Measurements from ENCODE around the gene CAVIN2. TPM values are rescaled to one million over a fixed set of nuclear protein-coding genes. Genes with fewer than 3 reads are reported as not detected.

CAVIN2 gene
- total RNA-seq, 1 donor from 2014 or later, result 119 TPM

- DNase-seq (ENCODE audit: low read depth, low spot score), result no peak
Observed at GRCh38 chr2:191839918-191840804, 6.7 kb downstream of the CAVIN2 start.

- no peak for DNase-seq (ENCODE audit: low read depth, low spot score)
Observed at GRCh38 chr2:191838526-191838925, 8.4 kb downstream of the CAVIN2 start.

- no peak for DNase-seq (ENCODE audit: low read depth, low spot score)
Observed at GRCh38 chr2:191836853-191837769, 9.8 kb downstream of the CAVIN2 start.

GRCh38 chr2:191836471-191836852 lies 10.4 kb downstream of the CAVIN2 start:
- DNase-seq (ENCODE audit: low read depth, low spot score), result no peak

GRCh38 chr2:191835539-191836350 lies 11.1 kb downstream of the CAVIN2 start:
- no peak for DNase-seq (ENCODE audit: low read depth, low spot score)

GRCh38 chr2:191835100-191835499 lies 11.8 kb downstream of the CAVIN2 start:
- DNase-seq (ENCODE audit: low read depth, low spot score), result no peak

- DNase-seq (ENCODE audit: low read depth, low spot score), result no peak
Observed at GRCh38 chr2:191833356-191833755, 13.5 kb downstream of the CAVIN2 start.

- DNase-seq (ENCODE audit: low read depth, low spot score), result no peak
Observed at GRCh38 chr2:191832668-191833067, 14.2 kb downstream of the CAVIN2 start.

- no peak for DNase-seq (ENCODE audit: low read depth, low spot score)
Observed at GRCh38 chr2:191831410-191831994, 15.4 kb downstream of the CAVIN2 start.

- DNase-seq (ENCODE audit: low read depth, low spot score), result no peak
Observed at GRCh38 chr2:191824398-191824797, 22.5 kb downstream of the CAVIN2 start.

- no peak for DNase-seq (ENCODE audit: low read depth, low spot score)
Observed at GRCh38 chr2:191821078-191821477, 25.8 kb downstream of the CAVIN2 start.

GRCh38 chr2:191818725-191819350 lies 28.1 kb downstream of the CAVIN2 start:
- DNase-seq (ENCODE audit: low read depth, low spot score), result no peak

- DNase-seq (ENCODE audit: low read depth, low spot score), result no peak
Observed at GRCh38 chr2:191818133-191818532, 28.8 kb downstream of the CAVIN2 start.

- DNase-seq (ENCODE audit: low read depth, low spot score), result no peak
Observed at GRCh38 chr2:191815010-191815409, 31.9 kb downstream of the CAVIN2 start.

- DNase-seq (ENCODE audit: low read depth, low spot score), result no peak
Observed at GRCh38 chr2:191813943-191814342, 32.9 kb downstream of the CAVIN2 start.

- DNase-seq (ENCODE audit: low read depth, low spot score), result no peak
Observed at GRCh38 chr2:191811807-191812602, 34.9 kb downstream of the CAVIN2 start.

GRCh38 chr2:191806396-191806795 lies 40.5 kb downstream of the CAVIN2 start:
- no peak for DNase-seq (ENCODE audit: low read depth, low spot score)

- DNase-seq (ENCODE audit: low read depth, low spot score), result no peak
Observed at GRCh38 chr2:191804766-191805165, 42.1 kb downstream of the CAVIN2 start.

GRCh38 chr2:191803007-191803406 lies 43.9 kb downstream of the CAVIN2 start:
- DNase-seq (ENCODE audit: low read depth, low spot score), result no peak

- no peak for DNase-seq (ENCODE audit: low read depth, low spot score)
Observed at GRCh38 chr2:191802180-191802579, 44.7 kb downstream of the CAVIN2 start.
